ENCODE results near the gene GNB1L. TPM values are rescaled to one million over a fixed set of nuclear protein-coding genes. Genes with fewer than 3 reads are reported as not detected.

Gene GNB1L
- total RNA-seq, 4 donors from 2014 or later: 4.8 to 8.7 (median 7.4) TPM

DNA sequence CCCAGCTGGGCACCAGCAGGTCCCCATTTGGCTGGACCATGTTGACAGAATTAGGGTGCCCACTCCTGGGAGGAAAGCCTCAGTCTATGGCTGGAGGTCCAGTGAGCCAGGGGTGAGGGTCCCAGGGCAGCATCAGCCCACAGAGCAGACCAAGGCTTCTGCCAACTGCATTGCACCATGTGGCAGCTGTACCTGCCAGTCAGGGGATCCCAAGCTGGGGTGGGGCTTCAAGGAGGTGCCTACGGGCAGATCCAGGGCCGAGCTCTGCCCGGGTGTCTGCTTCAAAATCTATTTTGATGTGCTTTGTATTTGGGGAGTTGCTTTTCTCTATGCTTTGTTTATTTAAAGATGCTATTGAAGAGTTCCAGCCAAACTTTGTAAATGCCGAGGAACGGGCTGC lies 120.9 kb downstream of the GNB1L start:
- TF ChIP-seq POLR2AphosphoS5 (IDR thresholded peaks at IDR 0.05) (no peak), EP300 (IDR thresholded peaks at IDR 0.05) (no peak), POLR2A (IDR thresholded peaks at IDR 0.05) (no peak)
- TF ChIP-seq, protein P1, sequence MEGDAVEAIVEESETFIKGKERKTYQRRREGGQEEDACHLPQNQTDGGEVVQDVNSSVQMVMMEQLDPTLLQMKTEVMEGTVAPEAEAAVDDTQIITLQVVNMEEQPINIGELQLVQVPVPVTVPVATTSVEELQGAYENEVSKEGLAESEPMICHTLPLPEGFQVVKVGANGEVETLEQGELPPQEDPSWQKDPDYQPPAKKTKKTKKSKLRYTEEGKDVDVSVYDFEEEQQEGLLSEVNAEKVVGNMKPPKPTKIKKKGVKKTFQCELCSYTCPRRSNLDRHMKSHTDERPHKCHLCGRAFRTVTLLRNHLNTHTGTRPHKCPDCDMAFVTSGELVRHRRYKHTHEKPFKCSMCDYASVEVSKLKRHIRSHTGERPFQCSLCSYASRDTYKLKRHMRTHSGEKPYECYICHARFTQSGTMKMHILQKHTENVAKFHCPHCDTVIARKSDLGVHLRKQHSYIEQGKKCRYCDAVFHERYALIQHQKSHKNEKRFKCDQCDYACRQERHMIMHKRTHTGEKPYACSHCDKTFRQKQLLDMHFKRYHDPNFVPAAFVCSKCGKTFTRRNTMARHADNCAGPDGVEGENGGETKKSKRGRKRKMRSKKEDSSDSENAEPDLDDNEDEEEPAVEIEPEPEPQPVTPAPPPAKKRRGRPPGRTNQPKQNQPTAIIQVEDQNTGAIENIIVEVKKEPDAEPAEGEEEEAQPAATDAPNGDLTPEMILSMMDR (IDR thresholded peaks at IDR 0.05): no peak
- H3K4me3 ChIP-seq: no peak overlapping the region
- H3K4me1 ChIP-seq: peaks cover 0 to 11% (median 0%) of the 10 kb centered on the region in 3 donors
- no peaks in the 10 kb centered on the region for H3K9me3 ChIP-seq
- 20% methylated on average over 1 of the region's 5 CpGs; no CpG with 5 or more reads in 1 of the 2 donors for WGBS, 2 donors (ENCODE audit: low coverage in 1 of 2)
- ATAC-seq: no peak
- no peak overlapping the region for H3K27ac ChIP-seq
- H3K36me3 ChIP-seq: no peaks in the 10 kb centered on the region
- H3K27me3 ChIP-seq: peaks cover 45% of the 10 kb centered on the region

Other genes with a start within 250 kb of the GNB1L start
- gene SEPTIN5, start 140.4 kb downstream of the GNB1L start, total RNA-seq: 10 to 100 TPM; 21.9 to 51.1 (median 26.4) TPM
- gene GP1BB, start 131.3 kb downstream of the GNB1L start, total RNA-seq: 10 to 100 TPM in 1 of 4 donors, 1 to 10 TPM in 3; 2.0 to 12.5 (median 5.6) TPM
- gene TBX1, start 94.1 kb downstream of the GNB1L start, total RNA-seq: 1 to 10 TPM in 2 of 4 donors, under 1 TPM in 2; 0.31 to 2.7 (median 1.2) TPM
- gene RTL10, start within 50 bp of the GNB1L start, total RNA-seq: 10 to 100 TPM in 2 of 4 donors, 1 to 10 TPM in 2; 6.6 to 15.9 (median 10.4) TPM
- gene COMT, start 86.9 kb upstream of the GNB1L start, total RNA-seq: 100 to 1,000 TPM; 105 to 235 (median 208) TPM
- 10 to 100 TPM; 16.7 to 33.1 (median 20.3) TPM for gene TXNRD2, start 86.9 kb upstream of the GNB1L start, total RNA-seq
- 10 to 100 TPM; 32.5 to 61.5 (median 39.5) TPM for gene ARVCF, start 161.9 kb upstream of the GNB1L start, total RNA-seq
- gene TANGO2, start 166.2 kb upstream of the GNB1L start, total RNA-seq: 10 to 100 TPM; 20.0 to 65.5 (median 45.8) TPM
- gene DGCR8, start 225.4 kb upstream of the GNB1L start, total RNA-seq: 10 to 100 TPM; 16.9 to 27.6 (median 25.5) TPM

All from gastroesophageal sphincter (tissue), 4 donors.